NCI-H1694 treated with DMSO at 0.1 percent for 48 hours (cell line): ENCODE results near the gene PAK3.

Source experiments
- DNase-seq: peaks from one replicate; lab custom pipeline; 2025; lab: John Stamatoyannopoulos, UW

PAK3 gene

DNA sequence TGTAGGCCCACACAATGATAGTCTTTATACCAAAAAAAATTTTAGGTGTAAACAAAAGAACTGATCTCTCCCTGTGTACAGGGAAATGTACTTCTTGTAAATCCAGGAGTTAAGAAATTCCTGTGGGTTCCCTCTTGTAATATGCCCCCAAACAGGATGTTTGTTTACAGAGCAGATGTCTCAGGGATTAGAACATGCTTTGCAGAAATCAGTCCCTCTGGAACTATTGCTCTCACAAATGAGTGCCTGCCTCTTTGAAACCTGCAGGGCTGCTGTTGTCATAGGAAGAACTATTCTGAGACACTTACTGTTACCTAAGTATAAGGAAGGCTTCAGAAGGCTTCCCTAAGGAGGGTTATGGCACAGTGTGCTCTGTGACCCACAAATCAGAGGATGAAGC is 35.6 kb downstream of the PAK3 start:
- no peak for DNase-seq

DNA sequence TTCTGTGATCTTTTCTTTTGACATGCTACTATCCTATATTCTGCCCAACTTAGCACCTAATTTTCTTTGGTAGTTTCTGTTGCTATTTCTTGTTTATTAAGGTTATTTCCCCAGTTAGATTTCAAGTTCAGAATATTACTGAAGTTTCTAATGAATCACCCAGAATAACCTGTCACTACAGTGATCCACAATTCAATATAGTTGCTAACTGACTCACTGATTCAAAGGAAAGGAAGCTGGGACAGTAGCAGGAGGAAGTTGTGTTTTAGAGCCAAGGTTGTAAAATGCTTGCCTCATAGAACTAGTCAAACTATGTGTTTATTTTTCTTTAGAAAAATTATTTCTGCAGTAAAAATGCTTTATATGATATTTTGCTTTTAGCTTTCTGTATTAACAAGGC is 37.4 kb downstream of the PAK3 start:
- DNase-seq: no peak

DNA sequence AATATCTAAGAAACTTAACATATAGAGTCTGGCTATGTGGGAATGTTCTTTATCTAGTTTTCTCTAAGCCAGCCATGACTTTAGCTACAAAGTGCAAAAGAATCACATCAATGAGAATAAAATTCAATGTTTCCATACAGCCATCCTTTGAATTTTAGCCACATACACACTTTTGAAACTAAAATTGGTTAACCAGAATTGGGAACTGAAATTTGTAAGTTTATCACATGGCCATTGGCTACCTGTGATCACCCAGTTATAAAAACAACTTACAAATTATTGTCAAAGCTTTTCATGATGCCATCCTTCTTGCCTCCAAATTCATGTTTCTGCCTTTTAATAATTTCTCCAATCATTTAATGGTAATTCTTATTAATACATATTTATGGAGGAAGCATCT is 49.9 kb downstream of the PAK3 start:
- no peak for DNase-seq

DNA sequence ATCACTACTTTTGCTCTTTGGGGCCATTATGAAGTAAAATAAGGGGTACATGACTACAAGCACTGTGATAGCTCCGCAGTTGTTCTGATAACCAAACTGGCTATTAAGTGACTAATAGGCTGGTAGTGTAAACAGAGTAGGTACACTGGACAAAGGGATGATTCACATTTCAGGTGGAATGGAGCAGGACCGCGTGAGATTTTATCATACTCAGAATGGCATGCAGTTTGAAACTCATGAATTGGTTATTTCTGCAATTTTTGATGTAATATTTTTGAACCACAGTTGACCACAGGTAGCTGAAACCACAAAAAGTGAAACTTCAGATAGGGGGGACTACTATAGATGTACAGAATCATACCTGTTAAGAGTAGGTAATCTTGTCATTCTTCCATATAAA is 55.8 kb downstream of the PAK3 start:
- DNase-seq: no peak

DNA sequence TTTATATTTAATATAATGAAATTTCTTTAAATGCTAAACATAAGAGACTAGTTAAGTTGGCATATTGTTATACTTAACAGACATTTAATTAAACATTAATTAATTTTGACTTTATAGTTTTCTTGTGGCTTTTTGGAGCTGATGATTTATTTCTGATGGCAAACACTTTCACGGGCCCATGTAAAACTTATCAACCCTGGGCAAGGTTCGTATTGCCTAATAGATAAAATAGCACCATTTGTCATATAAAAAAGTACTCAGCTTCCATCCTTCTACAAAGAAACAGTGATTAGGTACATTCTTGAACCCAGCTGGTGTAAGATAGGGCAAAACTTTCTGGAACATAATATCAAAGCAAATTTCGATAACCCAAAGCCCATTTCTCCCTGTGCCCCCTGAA is 63.2 kb downstream of the PAK3 start:
- DNase-seq: no peak

DNA sequence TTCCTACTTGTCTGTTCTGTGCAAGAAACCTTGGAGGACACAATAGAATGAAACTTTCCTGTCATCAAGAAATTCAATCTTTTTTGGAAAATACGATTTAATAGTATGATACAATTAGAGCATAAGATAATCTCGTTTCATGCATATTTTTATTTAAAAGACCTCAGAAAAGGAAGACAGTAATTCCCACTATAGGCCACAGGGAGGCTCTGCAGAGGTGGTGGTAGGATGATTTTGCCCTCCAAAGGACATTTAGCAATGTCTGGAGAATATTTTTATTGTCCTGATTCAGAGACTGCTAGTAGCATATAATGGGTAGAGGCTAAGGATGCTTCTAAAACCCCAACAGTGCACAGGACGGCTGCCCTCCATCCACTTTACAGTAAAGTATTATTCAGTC is 68.7 kb downstream of the PAK3 start:
- DNase-seq: peak; percentile 10

DNA sequence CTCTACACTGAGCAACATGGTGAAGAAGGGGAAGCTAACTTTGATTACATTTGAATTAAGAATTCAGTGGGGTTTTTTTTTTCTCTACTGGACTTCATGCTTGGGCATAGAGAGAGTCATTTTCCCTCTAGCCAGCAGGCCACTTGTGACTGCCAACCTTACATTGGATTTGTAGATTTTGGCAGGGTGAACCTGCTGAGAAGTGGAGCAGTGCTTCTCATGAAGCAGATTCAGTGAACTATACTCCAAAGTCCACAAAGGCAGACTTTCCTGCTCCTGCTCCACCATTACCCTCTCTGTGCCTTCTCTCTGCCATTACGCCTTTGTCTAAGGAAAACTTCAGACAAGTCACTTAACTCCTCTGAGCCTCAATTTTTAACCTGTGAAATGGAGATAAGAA is 69.9 kb downstream of the PAK3 start:
- no peak for DNase-seq

DNA sequence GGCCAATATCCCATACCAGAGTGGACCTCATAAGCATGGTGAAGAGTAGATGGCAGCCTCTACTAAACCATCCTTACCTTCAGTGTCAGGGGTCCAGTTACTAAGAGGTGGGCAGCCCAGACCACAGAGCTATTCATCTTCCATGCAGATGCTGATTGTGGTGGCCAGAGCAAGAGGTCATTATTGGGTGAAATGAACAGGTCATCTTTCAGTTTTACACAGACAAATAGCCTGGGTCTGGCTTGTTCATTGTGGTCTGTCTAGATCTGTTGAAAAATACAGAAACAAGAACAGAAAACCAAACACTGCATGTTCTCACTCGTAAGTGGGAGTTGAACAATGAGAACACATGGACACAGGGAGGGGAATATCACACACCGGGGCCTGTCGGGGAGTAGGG is 71.3 kb downstream of the PAK3 start:
- no peak for DNase-seq

DNA sequence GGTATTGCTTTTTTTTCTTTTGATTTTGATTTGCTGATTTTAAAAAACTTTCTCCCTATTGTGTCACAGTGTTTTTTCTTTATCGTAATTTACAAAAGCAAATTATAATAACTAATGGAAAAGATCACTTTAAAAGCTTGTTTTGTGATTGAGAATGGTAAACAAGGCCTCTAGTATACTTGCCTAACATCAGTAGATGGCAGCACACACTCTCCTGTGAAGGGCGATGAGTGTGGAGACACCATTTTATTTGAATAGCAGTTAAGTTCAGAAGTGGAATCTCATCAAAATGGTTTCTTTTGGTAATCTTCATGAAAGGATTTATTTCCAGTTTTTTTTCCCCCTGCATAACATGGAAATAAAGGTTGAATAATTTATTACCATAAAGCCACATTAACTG is 72.3 kb downstream of the PAK3 start:
- peak; percentile 45 for DNase-seq

DNA sequence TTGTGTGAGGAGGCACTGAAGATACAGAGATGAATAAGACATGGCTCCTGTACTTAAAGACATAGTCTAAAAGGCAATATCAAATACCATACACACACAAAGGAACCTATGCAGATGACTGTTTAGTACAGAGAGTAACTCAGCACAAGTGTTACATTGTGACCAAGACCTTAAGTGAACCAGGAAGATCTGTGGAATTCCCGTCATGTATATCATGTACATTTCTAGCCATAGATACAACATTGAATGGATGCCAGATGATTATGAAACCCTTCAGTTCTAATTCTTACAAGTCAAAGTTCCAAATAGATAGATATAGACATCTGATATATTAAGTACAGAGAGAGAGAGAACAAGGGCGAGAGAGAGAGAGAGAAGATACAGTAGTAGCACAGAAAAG is 73.2 kb downstream of the PAK3 start:
- DNase-seq: no peak

DNA sequence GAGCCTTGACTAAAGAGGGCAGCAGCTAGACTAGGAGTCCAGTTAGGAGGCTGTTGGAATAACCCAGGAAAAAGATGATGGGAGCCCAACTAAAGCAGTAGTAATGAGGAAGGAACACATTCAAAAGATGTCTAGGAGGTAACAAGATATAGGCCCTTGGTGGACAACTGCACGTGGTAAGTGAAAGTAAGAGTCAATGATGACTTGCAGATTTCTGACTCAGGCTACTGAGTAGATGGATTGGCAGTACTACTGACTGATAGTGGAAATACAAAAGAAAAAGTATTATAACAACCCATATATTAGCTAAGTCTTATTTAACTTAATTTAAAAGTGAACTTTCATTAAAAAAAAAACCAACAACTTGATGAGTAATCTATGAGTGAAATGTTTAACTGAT is 74.0 kb downstream of the PAK3 start:
- no peak for DNase-seq

DNA sequence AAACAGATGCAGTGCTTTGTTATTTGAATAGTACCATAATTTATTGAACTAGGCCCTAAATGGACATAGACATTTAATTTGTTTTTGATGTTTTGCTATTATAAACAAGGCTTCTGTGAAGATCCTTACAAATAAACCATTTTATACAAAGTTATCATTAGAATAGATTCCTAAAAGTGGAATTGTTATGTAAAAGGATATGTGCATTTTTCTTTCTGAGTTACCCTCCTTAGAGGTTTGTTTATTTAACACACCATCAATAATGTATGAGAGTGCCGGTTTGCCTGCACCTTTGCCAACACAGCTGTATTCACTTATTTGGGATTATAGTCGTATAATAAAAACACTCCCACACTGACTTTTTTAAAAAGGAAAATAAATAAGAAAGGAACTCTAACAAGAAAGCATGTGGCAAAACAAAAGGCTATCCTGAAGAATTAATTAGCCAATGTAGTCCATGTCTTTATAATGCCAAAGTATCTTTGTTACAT is 84.8 kb downstream of the PAK3 start:
- no peak for DNase-seq

DNA sequence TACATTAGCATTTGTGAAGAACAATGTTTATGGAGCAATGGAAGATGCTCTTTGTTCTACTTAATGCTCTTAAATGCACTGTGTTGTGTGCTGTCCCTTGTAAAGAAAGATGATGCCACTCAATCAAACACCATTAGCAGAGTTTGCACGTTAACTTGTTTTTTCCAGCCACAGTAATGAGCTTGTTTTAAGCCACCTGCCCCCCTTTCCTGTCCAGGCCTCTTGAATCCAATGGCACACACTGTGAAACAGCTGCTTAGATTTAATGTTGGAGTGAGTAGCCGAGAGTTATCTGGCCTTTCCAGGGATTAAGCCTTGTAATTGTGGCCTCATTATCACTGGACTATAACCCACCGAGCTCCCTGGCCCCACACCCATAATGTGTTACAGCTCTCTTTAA is 86.0 kb downstream of the PAK3 start:
- DNase-seq: peak; percentile 13

DNA sequence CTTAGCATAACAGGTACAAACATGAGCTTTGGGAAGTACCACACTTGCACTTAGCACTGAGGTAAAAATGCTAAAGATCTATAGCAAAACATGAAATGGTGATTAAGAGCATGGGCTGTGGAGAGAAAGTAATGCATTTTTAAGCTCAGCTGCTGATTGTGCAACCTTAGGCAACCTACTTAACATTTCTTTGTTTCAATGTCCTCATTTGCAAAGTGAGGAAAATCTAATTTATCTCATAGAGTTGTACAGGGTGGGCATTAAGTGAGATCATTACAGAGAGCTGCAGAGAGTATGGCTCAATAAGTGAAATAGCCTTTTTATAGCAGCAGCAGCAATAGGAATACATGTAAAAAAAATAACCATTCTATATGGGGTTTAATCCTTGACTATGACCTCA is 87.0 kb downstream of the PAK3 start:
- DNase-seq: no peak

DNA sequence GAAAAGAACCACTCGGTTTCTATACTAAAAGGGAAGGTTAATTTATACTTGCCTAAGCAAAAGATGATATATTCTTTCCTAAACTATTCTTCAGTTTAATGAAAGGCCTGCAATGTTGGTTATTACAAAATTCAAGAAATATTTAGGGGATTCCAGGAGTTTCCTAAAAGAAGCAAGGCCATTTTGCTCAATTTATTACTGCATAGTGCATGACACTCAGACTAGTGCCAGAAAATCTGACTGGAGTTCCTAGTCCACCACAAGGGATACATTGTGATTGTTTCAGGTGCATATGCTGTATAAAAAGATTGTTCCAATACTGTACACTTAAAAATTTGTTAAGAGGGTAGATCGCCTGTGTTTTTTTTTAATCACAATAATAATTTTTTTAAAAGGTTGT is 95.6 kb downstream of the PAK3 start:
- no peak for DNase-seq

DNA sequence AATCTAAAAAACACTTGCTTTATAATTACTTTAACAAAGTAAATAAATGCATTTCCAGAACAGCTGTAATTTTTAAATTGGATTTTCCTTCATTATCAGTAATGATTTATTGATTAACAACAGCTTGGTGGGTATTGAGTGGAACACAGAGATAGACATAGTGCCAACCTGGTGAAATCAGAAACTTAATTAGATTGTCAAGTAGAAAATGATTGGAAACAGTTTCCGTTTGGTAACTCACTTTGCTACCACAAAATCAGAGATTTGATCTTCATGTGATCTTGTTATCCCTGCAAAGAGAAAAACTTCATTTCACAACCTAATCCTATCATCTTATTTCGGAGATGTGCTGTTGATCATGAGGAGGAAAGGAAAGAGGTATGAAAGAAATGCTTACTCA is 103.5 kb downstream of the PAK3 start:
- DNase-seq: no peak

DNA sequence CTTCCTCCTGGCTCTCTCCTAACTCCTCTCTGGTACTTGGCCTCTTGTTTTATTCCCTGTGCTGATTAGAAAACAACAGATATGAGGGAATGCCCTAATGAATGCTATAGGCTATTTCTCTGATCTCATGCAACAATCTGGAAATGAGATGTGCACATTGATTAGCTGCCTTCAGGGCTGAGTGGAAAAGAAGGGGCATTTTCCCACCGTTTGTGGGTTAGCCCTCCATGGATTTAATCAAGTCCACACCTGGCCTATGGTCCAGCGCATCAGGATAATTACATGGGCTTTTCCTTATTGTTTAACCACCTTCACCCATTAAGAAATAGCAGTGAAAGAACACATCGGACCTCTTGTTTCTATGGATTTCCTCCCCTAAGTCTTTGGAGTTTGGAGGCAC is 104.3 kb downstream of the PAK3 start:
- no peak for DNase-seq

DNA sequence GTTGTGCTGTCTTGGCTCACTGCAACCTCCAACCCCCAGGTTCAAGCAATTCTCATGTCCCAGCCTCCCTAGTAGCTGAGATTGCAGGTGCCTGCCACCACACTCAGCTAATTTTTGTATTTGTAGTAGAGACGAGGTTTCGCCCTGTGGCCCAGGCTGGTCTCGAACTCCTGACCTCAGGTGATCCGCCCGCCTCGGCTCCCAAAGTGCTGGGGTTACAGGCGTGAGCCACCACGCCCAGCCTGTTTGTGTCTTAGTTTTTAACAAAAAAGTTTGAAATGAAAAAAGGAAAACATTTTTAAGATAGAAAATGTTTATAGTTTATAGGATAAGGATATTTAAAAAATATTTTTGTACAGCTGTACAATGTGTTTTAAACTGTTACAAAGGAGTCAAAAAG is 111.9 kb downstream of the PAK3 start:
- no peak for DNase-seq

DNA sequence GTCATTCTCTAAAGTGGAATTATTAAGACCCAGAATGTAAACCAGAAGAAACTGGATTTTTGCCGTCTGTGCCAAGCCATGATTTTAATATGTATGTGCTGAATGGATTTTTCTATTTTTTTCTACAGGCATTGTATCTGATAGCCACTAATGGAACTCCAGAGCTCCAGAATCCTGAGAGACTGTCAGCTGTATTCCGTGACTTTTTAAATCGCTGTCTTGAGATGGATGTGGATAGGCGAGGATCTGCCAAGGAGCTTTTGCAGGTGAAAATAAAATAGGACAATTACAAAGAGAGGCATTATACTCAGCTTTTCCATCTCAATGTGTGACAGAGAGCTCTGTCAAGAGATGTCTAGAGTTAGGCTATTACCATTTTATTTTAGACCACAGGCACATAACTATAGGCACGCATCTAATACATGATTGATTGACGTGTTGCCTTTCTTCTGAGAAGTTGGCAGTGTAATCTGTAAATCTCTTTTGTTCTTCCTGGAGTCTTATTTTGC is 120.4 kb downstream of the PAK3 start:
- no peak for DNase-seq

DNA sequence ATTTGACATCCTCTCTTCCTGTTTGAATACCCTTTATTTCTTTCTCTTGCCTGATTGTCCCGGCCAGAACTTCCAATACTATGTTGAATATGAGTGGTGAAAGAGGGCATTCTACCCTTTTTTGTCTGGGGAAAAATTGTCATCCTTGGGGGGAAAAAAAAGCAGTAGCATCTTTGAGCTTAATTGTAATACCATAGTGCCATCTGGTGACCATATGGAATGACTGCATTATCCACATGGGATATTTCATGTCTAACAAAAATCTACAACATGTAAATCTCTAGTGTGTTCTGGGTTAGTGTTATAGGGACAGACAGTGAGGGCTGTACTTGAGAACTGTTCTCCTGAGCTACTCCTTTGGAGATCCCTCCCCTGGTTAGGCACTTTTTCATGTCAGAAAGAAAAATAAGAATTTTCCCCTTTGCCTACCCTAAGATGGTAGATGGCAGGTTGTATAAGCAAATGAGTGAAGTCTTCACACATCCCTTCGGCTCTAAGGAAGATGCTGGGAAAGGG is 148.3 kb downstream of the PAK3 start:
- peak; percentile 54 for DNase-seq

DNA sequence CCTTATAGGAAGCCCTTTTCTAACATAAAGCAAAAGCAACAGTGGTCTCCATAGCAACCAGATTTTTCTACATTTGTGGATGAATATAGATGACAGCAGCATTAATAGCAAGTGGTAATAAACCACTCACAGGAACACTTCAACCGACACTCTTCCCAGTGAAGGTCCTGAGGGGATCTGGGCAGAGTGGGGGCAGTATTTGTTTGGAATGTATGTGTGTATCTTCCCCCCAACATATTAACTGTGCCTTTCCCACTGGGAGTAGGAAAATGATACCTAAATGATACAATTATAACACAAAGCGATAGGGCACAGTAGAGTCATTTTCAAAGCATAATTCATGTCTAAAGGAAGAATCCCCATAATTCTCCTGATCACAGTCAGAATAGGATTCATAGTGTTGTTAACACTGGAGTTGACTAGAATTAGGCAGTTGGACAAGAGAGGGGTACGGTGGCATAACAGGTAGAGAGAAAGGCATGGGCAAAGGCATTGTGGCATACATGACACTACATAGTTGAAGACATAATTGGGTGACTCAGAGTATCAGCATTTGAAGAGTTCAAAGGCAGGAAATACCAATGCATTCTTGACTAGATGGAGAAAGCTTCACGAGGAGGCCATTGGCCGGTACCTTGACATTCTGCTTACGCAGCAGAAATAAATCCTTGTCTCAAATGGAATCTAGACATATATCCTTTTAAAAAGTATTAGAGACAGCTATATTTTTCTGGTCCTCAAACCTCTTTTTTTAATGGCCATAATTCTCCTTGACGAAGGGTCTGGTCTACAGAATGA is 159.1 kb downstream of the PAK3 start:
- DNase-seq: no peak

DNA sequence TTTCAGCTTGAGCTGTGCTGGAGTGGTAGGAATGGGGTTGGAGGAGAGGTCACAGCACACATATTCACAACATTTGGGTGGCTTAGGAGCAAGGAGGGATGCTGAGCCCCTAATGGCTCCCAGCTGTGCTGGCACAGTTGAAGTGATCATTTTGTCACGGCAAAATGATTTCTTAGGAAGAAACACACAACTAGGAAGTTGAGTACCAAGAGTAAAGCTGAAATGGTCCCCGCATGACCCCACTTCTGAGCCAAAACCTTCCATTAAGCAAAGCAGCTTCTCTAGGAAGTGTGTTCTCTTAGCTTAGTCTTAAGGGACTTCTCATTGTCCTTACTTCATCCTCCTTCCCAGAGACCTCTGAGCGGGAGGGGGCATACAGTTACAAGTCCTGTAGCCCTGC is 161.7 kb downstream of the PAK3 start:
- no peak for DNase-seq

DNA sequence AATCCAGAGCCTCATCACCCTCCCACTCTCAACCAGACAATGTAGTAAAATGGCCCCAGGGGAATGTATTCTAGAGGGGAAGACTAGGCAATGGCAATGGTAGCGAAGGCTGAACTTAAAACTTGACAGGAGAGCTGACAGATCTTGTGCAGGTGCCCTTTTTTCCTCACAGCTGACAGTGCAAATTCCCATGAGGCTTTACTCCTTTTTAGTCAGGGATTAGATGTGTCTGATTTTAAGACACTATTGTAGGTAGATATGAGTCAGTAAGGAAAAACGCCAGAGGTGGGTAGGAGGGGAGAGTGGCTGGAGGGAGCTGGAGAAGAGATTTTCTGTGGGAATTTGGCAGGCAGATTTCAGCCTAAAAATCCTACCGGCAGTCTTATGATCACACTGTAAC is 163.6 kb downstream of the PAK3 start:
- no peak for DNase-seq

DNA sequence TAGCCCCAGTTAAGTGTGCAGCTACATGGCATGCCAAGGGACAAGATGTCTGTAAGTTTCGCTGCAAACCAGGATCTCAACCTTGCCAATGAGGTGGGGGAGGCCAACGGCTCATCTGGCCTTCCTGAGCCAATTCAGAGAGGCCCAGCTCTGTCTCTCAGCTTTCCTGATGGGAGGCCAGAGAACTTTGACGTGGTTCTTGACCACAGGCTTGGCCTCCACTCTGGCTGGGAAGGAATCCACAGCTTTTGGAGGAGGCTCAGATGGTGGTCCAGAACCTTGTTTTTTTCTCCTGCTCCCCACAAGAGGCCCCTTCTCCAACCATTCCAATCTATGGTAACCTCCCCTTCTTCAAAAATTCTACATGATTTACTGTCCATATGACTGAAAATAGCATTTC is 164.5 kb downstream of the PAK3 start:
- no peak for DNase-seq
